Measurements from ENCODE around the gene NSUN4. TPM values are rescaled to one million over a fixed set of nuclear protein-coding genes. Genes with fewer than 3 reads are reported as not detected.
A peak's percentile ranks its signal among the peaks of the same experiment; 100 is the strongest.

The NSUN4 gene
- total and polyA plus RNA-seq, 9 of the 15 experiments (the other 6 are each of a cell fraction or from before 2014, with no cell fraction given) = 33.4 to 60.2 (median 46.3) TPM

- TF ChIP-seq ZBTB9 (CRISPR knock-in tag; IDR thresholded peaks at IDR 0.05) = peak; percentile 58; the same call in 1 of the 2 replicates
- TF ChIP-seq SMARCB1 (IDR thresholded peaks at IDR 0.05; ENCODE audit: insufficient read length, low read depth) = no peak
- TF ChIP-seq TFE3 (CRISPR knock-in tag; IDR thresholded peaks at IDR 0.05) = no peak
- peak; percentile 79 for TF ChIP-seq SOX6 (IDR thresholded peaks at IDR 0.05)
- no peak for TF ChIP-seq BRF1 (IDR thresholded peaks at IDR 0.05; ENCODE audit: borderline replicate concordance, extremely low read depth, insufficient read length)
- TF ChIP-seq ZKSCAN1 (IDR thresholded peaks at IDR 0.05; ENCODE audit: low read depth, low read length) = peak; percentile 51; the same call in 1 of the 2 replicates
- TF ChIP-seq ZBTB1 (CRISPR knock-in tag; IDR thresholded peaks at IDR 0.05; ENCODE audit: borderline replicate concordance, low read depth) = no peak
- no peak for TF ChIP-seq ZNF780A (CRISPR knock-in tag; IDR thresholded peaks at IDR 0.05)
- TF ChIP-seq, protein P1, sequence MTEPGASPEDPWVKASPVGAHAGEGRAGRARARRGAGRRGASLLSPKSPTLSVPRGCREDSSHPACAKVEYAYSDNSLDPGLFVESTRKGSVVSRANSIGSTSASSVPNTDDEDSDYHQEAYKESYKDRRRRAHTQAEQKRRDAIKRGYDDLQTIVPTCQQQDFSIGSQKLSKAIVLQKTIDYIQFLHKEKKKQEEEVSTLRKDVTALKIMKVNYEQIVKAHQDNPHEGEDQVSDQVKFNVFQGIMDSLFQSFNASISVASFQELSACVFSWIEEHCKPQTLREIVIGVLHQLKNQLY (CRISPR knock-in tag; conservative IDR thresholded peaks at IDR 0.05) = peak in 1 of 2 experiments; percentile 82; a peak in 1 of 4 replicates
- TF ChIP-seq THRAP3 (IDR thresholded peaks at IDR 0.05; ENCODE audit: borderline replicate concordance) = peak; percentile 17; the same call in 1 of the 2 replicates
- 0 out of 2 replicates have a peak, but pooled peaks have one; percentile 15 for TF ChIP-seq NFIX (CRISPR knock-in tag; IDR thresholded peaks at IDR 0.05; ENCODE audit: low read depth)
- peak; percentile 52 to 94; a peak in 3 of 4 replicates for TF ChIP-seq TRIM24 (IDR thresholded peaks at IDR 0.05)
- TF ChIP-seq, protein P2, sequence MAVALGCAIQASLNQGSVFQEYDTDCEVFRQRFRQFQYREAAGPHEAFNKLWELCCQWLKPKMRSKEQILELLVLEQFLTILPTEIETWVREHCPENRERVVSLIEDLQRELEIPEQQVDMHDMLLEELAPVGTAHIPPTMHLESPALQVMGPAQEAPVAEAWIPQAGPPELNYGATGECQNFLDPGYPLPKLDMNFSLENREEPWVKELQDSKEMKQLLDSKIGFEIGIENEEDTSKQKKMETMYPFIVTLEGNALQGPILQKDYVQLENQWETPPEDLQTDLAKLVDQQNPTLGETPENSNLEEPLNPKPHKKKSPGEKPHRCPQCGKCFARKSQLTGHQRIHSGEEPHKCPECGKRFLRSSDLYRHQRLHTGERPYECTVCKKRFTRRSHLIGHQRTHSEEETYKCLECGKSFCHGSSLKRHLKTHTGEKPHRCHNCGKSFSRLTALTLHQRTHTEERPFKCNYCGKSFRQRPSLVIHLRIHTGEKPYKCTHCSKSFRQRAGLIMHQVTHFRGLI (CRISPR knock-in tag; IDR thresholded peaks at IDR 0.05) = no peak
Observed at GRCh38 chr1:46340404-46341221, at the start of gene NSUN4 (continued).
